Liver (tissue), 9 donors: ENCODE results near the gene SPHK2. TPM values are rescaled to one million over a fixed set of nuclear protein-coding genes. Genes with fewer than 3 reads are reported as not detected.

ENCODE experiments used
- DNase-seq: peaks from one replicate; pipeline ENCODE4 v3.0.0-alpha.2; 2017; ENCODE audit warnings: low spot score
- H3K27ac ChIP-seq, 2 donors: one replicate each; pipeline ENCODE4 v1.7.0; 2013; ENCODE audit warnings: inconsistent platforms in 2 of 2, low read length in 2 of 2, control low read depth in 1 of 2, low read depth in 1 of 2, mild to moderate bottlenecking in 1 of 2
- H3K27me3 ChIP-seq, 4 donors: one replicate each; pipeline versions ENCODE4 v1.6.1 to v1.7.0; 2013; ENCODE audit warnings: low read length in 3 of 4, inconsistent platforms in 1 of 4, mild to moderate bottlenecking in 1 of 4, moderate library complexity in 1 of 4; ENCODE audit not compliant: control insufficient read depth in 4 of 4, insufficient read depth in 4 of 4
- H3K36me3 ChIP-seq, 4 donors: one replicate each; pipeline versions ENCODE4 v1.6.1 to v1.7.0; 2013; ENCODE audit warnings: low read length in 3 of 4, mild to moderate bottlenecking in 3 of 4, low read depth in 1 of 4, moderate library complexity in 1 of 4; ENCODE audit not compliant: control insufficient read depth in 4 of 4, insufficient read depth in 3 of 4
- H3K4me1 ChIP-seq, 4 donors: one replicate each; pipeline versions ENCODE4 v1.6.1 to v1.7.0; 2013; ENCODE audit warnings: low read length in 3 of 4, mild to moderate bottlenecking in 3 of 4, moderate library complexity in 1 of 4; ENCODE audit not compliant: control insufficient read depth in 4 of 4, insufficient read depth in 4 of 4
- H3K4me3 ChIP-seq, 3 donors: one replicate each; pipeline versions ENCODE4 v1.6.1 to v1.7.0; 2013; ENCODE audit warnings: low read length in 3 of 3, control low read depth in 1 of 3, low read depth in 1 of 3, mild to moderate bottlenecking in 1 of 3
- H3K9ac ChIP-seq, 2 donors: one replicate each; pipeline ENCODE4 v1.7.0; 2013; ENCODE audit warnings: low read length in 2 of 2, mild to moderate bottlenecking in 2 of 2, moderate library complexity in 2 of 2, control low read depth in 1 of 2, low read depth in 1 of 2
- H3K9me3 ChIP-seq, 4 donors: one replicate each; pipeline versions ENCODE4 v1.6.1 to v1.7.0; 2013; ENCODE audit warnings: low read length in 3 of 4; ENCODE audit not compliant: control insufficient read depth in 4 of 4
- ATF3 ChIP-seq: IDR thresholded peaks from 2 replicates; pipeline ENCODE4 v1.6.1; 2016; ENCODE audit warnings: antibody characterized with exemption
- CTCF ChIP-seq: fragments of 150-350 bp; IDR thresholded peaks from 2 replicates; pipeline ENCODE4 v1.5.1; 2017; ENCODE audit warnings: improper control_type of control experiment, low read depth, low read length; ENCODE audit not compliant: missing input control
- EGR1 ChIP-seq, 2 donors: IDR thresholded peaks; 2 replicates each; pipeline ENCODE4 v1.6.1; 2016 to 2018; ENCODE audit warnings: antibody characterized with exemption in 2 of 2, low read depth in 2 of 2
- FOXA1 ChIP-seq: IDR thresholded peaks from 2 replicates; pipeline ENCODE4 v1.6.1; 2016; ENCODE audit warnings: antibody characterized with exemption
- FOXA2 ChIP-seq: IDR thresholded peaks from 2 replicates; pipeline ENCODE4 v1.6.1; 2016; ENCODE audit warnings: antibody characterized with exemption
- GABPA ChIP-seq, 2 donors: IDR thresholded peaks in 1 of 2; conservative IDR thresholded peaks in 1 of 2; 2 replicates each; pipeline ENCODE4 v1.6.1; 2016; ENCODE audit warnings: antibody characterized with exemption in 2 of 2, mild to moderate bottlenecking in 1 of 2, moderate library complexity in 1 of 2
- HNF4A ChIP-seq, 2 donors: conservative IDR thresholded peaks; 2 replicates each; pipeline ENCODE4 v1.6.1; 2016; ENCODE audit warnings: antibody characterized with exemption in 2 of 2, mild to moderate bottlenecking in 2 of 2
- HNF4G ChIP-seq: IDR thresholded peaks from 2 replicates; pipeline ENCODE4 v1.6.1; 2016; ENCODE audit warnings: antibody characterized with exemption
- JUND ChIP-seq, 2 donors: IDR thresholded peaks; 2 replicates each; pipeline ENCODE4 v1.6.1; 2016; ENCODE audit warnings: antibody characterized with exemption in 2 of 2
- MAX ChIP-seq: IDR thresholded peaks from 2 replicates; pipeline ENCODE4 v1.6.1; 2016; ENCODE audit warnings: antibody characterized with exemption
- NR2F2 ChIP-seq: IDR thresholded peaks from 2 replicates; pipeline ENCODE4 v1.6.1; 2016; ENCODE audit warnings: antibody characterized with exemption
- RAD21 ChIP-seq, 2 donors: IDR thresholded peaks; 2 replicates each; pipeline ENCODE4 v1.6.1; 2016; ENCODE audit warnings: antibody characterized with exemption in 2 of 2, mild to moderate bottlenecking in 2 of 2
- REST ChIP-seq: IDR thresholded peaks from 2 replicates; pipeline ENCODE4 v1.6.1; 2016; ENCODE audit warnings: antibody characterized with exemption, mild to moderate bottlenecking
- RXRA ChIP-seq, 2 donors: IDR thresholded peaks; 2 replicates each; pipeline ENCODE4 v1.6.1; 2017 to 2018; ENCODE audit warnings: antibody characterized with exemption in 2 of 2, mild to moderate bottlenecking in 1 of 2
- SP1 ChIP-seq: IDR thresholded peaks from 2 replicates; pipeline ENCODE4 v1.6.1; 2018; ENCODE audit warnings: antibody characterized with exemption, mild to moderate bottlenecking
- TAF1 ChIP-seq: conservative IDR thresholded peaks from 2 replicates; pipeline ENCODE4 v1.6.1; 2016; ENCODE audit warnings: antibody characterized with exemption, mild to moderate bottlenecking
- YY1 ChIP-seq: IDR thresholded peaks from 2 replicates; pipeline ENCODE4 v1.6.1; 2016; ENCODE audit warnings: antibody characterized with exemption, mild to moderate bottlenecking
- ZBTB33 ChIP-seq: IDR thresholded peaks from 2 replicates; pipeline ENCODE4 v1.6.1; 2016; ENCODE audit warnings: antibody characterized with exemption
- WGBS: extraction: QIAGEN DNeasy Blood & Tissue Kit; methylation state at CpG from one replicate; pipeline ENCODE4 v1.1.7; 2013; 5-methylcytosine and 5-hydroxymethylcytosine counted together
- polyA plus RNA-seq, 2 donors: library from polyadenylated mRNA; stranded (reverse) in 1 of 2; unstranded in 1 of 2; fragments of 200-250 nt in 1 of 2; fragments of >200 nt in 1 of 2; fragmentation: Nextera tagmentation in 1 of 2; extraction: Ambion mirVana in 1 of 2; gene quantifications; one replicate each; pipeline versions ENCODE4 v1.2.1 to v1.2.3, GENCODE V29; 2013 to 2015
- total RNA-seq, 2 donors: library from RNA; depleted of rRNA; stranded (reverse); fragments of >200 nt; gene quantifications; one replicate each; pipeline ENCODE4 v1.2.3, GENCODE V29; 2014
- donor health status: healthy.
- donor health status: healthy.
- donor health status: healthy.
- donor health status: healthy.
- donor health status: healthy.

SPHK2 gene
- total and polyA plus RNA-seq, 4 donors = 9.6 to 17.3 (median 12.3) TPM

- no peak for TF ChIP-seq RAD21 (IDR thresholded peaks at IDR 0.05)
- TF ChIP-seq JUND (IDR thresholded peaks at IDR 0.05) = no peak
Measured at GRCh38 chr19:48578891-48579290, 40.4 kb upstream of the SPHK2 start (continued).

- WGBS = 73% methylated on average over 2 of the region's 2 CpGs
Measured at GRCh38 chr19:48582168-48582567, 37.1 kb upstream of the SPHK2 start.

More at GRCh38 chr19:48582168-48582567, 37.1 kb upstream of the SPHK2 start:
- Histone ChIP-seq H3K9ac (no peak overlapping the region), H3K27me3 (no peaks in the 10 kb centered on the region), H3K27ac (no peak overlapping the region), H3K36me3 (no peaks in the 10 kb centered on the region), H3K4me3 (no peak overlapping the region), H3K9me3 (no peaks in the 10 kb centered on the region), H3K4me1 (peaks cover 0 to 6% (median 3%) of the 10 kb centered on the region in 4 donors)
- no peak for DNase-seq
- TF ChIP-seq EGR1 (IDR thresholded peaks at IDR 0.05; ENCODE audit: low read depth in 2 of 2) (no peak), FOXA1 (no peak), RAD21 (IDR thresholded peaks at IDR 0.05) (no peak), RXRA (IDR thresholded peaks at IDR 0.05) (no peak), FOXA2 (no peak), YY1 (no peak), GABPA (IDR thresholded peaks at IDR 0.05 in 1 of 2, conservative IDR thresholded peaks at IDR 0.05 in 1 of 2) (no peak), TAF1 (no peak), REST (no peak), MAX (no peak), CTCF (no peak), ATF3 (no peak), NR2F2 (no peak), ZBTB33 (no peak), HNF4G (no peak), JUND (IDR thresholded peaks at IDR 0.05) (no peak), HNF4A (conservative IDR thresholded peaks at IDR 0.05) (no peak), SP1 (no peak)
